ENCODE data around the gene TM9SF1. TPM values are rescaled to one million over a fixed set of nuclear protein-coding genes. Genes with fewer than 3 reads are reported as not detected.

The TM9SF1 gene
- total and polyA plus RNA-seq, 2 experiments from 2014 or later, result 12.6 to 27.5 TPM

DNA sequence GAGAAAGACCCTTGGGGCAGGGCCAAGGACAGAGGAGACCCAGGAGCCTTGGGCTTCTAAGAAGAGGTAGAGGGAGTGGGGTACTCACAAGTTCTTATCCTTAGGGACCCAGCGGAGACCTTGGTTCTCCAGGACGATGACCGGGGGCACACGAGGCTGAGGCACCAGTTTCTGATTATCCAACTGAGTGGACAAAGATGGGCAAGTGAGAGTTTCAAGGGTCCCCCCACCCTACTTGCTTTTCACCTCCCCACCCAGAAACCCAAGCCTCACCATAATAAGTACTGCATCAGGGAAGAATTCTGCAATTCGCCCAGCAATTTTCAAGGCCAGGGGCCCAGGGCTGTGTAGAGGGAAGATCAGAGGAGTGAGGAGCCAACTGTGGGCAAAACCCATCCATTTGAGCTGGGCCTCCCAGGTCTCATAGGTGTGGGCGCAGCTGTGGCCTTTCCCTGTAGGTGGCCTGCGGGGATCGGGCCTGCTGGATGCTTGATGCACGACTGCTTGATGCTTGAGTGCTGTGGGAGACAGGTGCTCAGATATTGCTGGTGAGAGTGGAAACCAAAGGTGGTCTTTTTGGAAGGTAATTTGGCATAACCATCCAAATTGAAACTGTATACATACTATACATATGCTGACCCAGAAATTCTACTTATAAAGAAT is 55.8 kb downstream of the TM9SF1 start:
- TF ChIP-seq ZNF114 (CRISPR knock-in tag; IDR thresholded peaks at IDR 0.05), result no peak
- Histone ChIP-seq H3K36me3 (ENCODE audit: insufficient read depth) (peaks cover 18% of the 10 kb centered on the region; the same call in 1 of the 2 replicates), H3K27me3 (ENCODE audit: insufficient read depth) (no peaks in the 10 kb centered on the region), H2AFZ (no peak overlapping the region), H3K27ac (ENCODE audit: low read depth) (no peak overlapping the region), H3K4me1 (ENCODE audit: insufficient read depth) (peaks cover 25% of the 10 kb centered on the region), H3K4me3 (peak overlapping the region; percentile 99), H3K4me2 (peak overlapping the region; percentile 95), H3K79me2 (replicated peaks; ENCODE audit: insufficient read depth) (peaks cover 20% of the 10 kb centered on the region), H4K20me1 (replicated peaks; ENCODE audit: insufficient read depth) (peaks cover 9% of the 10 kb centered on the region), H3F3A (replicated peaks; ENCODE audit: low read depth) (peaks cover 39% of the 10 kb centered on the region), H3K9me2 (ENCODE audit: insufficient read depth) (no peaks in the 10 kb centered on the region)
- peak; percentile 38 for DNase-seq (ENCODE audit: low spot score)
- no peak for ATAC-seq
- H3K4me1 Mint-ChIP-seq, result peaks cover 38% of the 10 kb centered on the region
- no peaks in the 10 kb centered on the region for H3K9me3 Mint-ChIP-seq
- H3K27me3 Mint-ChIP-seq (ENCODE audit: insufficient read depth, low read depth, poor library complexity), result peaks cover 25% of the 10 kb centered on the region
- peaks cover 49% of the 10 kb centered on the region for H3K36me3 Mint-ChIP-seq (ENCODE audit: low read depth)
- peak overlapping the region; percentile 99 for H3K4me3 Mint-ChIP-seq
- peak overlapping the region; percentile 67; the same call in 1 of the 2 replicates for H3K27ac Mint-ChIP-seq

Small RNA genes lying within 50 kb of the gene (microRNA-seq; reads per million reads assigned to microRNA genes)
- gene MIR7703, result not detected

Small RNA genes lying within 50 kb of the gene (small RNA-seq; reads per million reads assigned to genes)
- not detected for gene AL136295.4 (ENCODE audit: low replicate concordance)
- gene CHMP4A (ENCODE audit: low replicate concordance), result not detected
- gene IPO4 (ENCODE audit: low replicate concordance), result 0.10 reads per million
- not detected for gene IRF9 (ENCODE audit: low replicate concordance)
- not detected for gene MDP1 (ENCODE audit: low replicate concordance)
- gene RNA5SP383 (ENCODE audit: low replicate concordance), result 0.80 reads per million, percentile 53 among the genes with 10 or more reads in this experiment

Other genes with a start within 250 kb of the TM9SF1 start
Only the 30 nearest of the 35 such genes appear.
- 9.7 and 11.8 TPM in 2 replicates for gene CARMIL3, start 143.4 kb downstream of the TM9SF1 start, total RNA-seq (2014; rRNA removed; shearing (Covaris generic))
- 3.7 and 3.8 TPM in 2 replicates for gene CARMIL3, start 143.4 kb downstream of the TM9SF1 start, polyA plus RNA-seq (2016; fragmentation: Nextera tagmentation; extraction: Ambion mirVana)
- gene CPNE6, start 123.9 kb downstream of the TM9SF1 start, total RNA-seq (2014; rRNA removed; shearing (Covaris generic)), result not detected in 2 replicates
- gene CPNE6, start 123.9 kb downstream of the TM9SF1 start, polyA plus RNA-seq (2016; fragmentation: Nextera tagmentation; extraction: Ambion mirVana), result 0.16 TPM in 1 of 2 replicates, not detected in the other
- 103 and 112 TPM in 2 replicates for gene PCK2, start 101.1 kb downstream of the TM9SF1 start, total RNA-seq (2014; rRNA removed; shearing (Covaris generic))
- gene PCK2, start 101.1 kb downstream of the TM9SF1 start, polyA plus RNA-seq (2016; fragmentation: Nextera tagmentation; extraction: Ambion mirVana), result 53.5 and 57.9 TPM in 2 replicates
- gene DCAF11, start 80.7 kb downstream of the TM9SF1 start, total RNA-seq (2014; rRNA removed; shearing (Covaris generic)), result 78.7 and 93.2 TPM in 2 replicates
- 18.6 and 19.0 TPM in 2 replicates for gene DCAF11, start 80.7 kb downstream of the TM9SF1 start, polyA plus RNA-seq (2016; fragmentation: Nextera tagmentation; extraction: Ambion mirVana)
- gene NRL, start 80.5 kb downstream of the TM9SF1 start, total RNA-seq (2014; rRNA removed; shearing (Covaris generic)), result 2.2 and 5.2 TPM in 2 replicates
- gene NRL, start 80.5 kb downstream of the TM9SF1 start, polyA plus RNA-seq (2016; fragmentation: Nextera tagmentation; extraction: Ambion mirVana), result 1.4 and 1.8 TPM in 2 replicates
- gene FITM1, start 64.8 kb downstream of the TM9SF1 start, total RNA-seq (2014; rRNA removed; shearing (Covaris generic)), result not detected in 2 replicates
- gene FITM1, start 64.8 kb downstream of the TM9SF1 start, polyA plus RNA-seq (2016; fragmentation: Nextera tagmentation; extraction: Ambion mirVana), result 0.53 and 0.57 TPM in 2 replicates
- gene PSME1, start 59.2 kb downstream of the TM9SF1 start, total RNA-seq (2014; rRNA removed; shearing (Covaris generic)), result 53.9 and 61.1 TPM in 2 replicates
- gene PSME1, start 59.2 kb downstream of the TM9SF1 start, polyA plus RNA-seq (2016; fragmentation: Nextera tagmentation; extraction: Ambion mirVana), result 215 and 220 TPM in 2 replicates
- gene EMC9, start 53.9 kb downstream of the TM9SF1 start, total RNA-seq (2014; rRNA removed; shearing (Covaris generic)), result 20.1 and 30.0 TPM in 2 replicates
- 64.2 and 64.9 TPM in 2 replicates for gene EMC9, start 53.9 kb downstream of the TM9SF1 start, polyA plus RNA-seq (2016; fragmentation: Nextera tagmentation; extraction: Ambion mirVana)
- 54.0 and 59.9 TPM in 2 replicates for gene PSME2, start 48.8 kb downstream of the TM9SF1 start, total RNA-seq (2014; rRNA removed; shearing (Covaris generic))
- 246 and 259 TPM in 2 replicates for gene PSME2, start 48.8 kb downstream of the TM9SF1 start, polyA plus RNA-seq (2016; fragmentation: Nextera tagmentation; extraction: Ambion mirVana)
- gene RNF31, start 47.9 kb downstream of the TM9SF1 start, total RNA-seq (2014; rRNA removed; shearing (Covaris generic)), result 54.8 and 86.4 TPM in 2 replicates
- 84.1 and 87.4 TPM in 2 replicates for gene RNF31, start 47.9 kb downstream of the TM9SF1 start, polyA plus RNA-seq (2016; fragmentation: Nextera tagmentation; extraction: Ambion mirVana)
- gene IRF9, start 34.2 kb downstream of the TM9SF1 start, total RNA-seq (2014; rRNA removed; shearing (Covaris generic)), result 8.2 and 9.2 TPM in 2 replicates
- gene IRF9, start 34.2 kb downstream of the TM9SF1 start, polyA plus RNA-seq (2016; fragmentation: Nextera tagmentation; extraction: Ambion mirVana), result 8.4 and 11.1 TPM in 2 replicates
- 23.6 and 25.7 TPM in 2 replicates for gene REC8, start 23.4 kb downstream of the TM9SF1 start, total RNA-seq (2014; rRNA removed; shearing (Covaris generic))
- 36.8 and 38.8 TPM in 2 replicates for gene REC8, start 23.4 kb downstream of the TM9SF1 start, polyA plus RNA-seq (2016; fragmentation: Nextera tagmentation; extraction: Ambion mirVana)
- gene IPO4, start 6.6 kb downstream of the TM9SF1 start, total RNA-seq (2014; rRNA removed; shearing (Covaris generic)), result 84.2 and 105 TPM in 2 replicates
- gene IPO4, start 6.6 kb downstream of the TM9SF1 start, polyA plus RNA-seq (2016; fragmentation: Nextera tagmentation; extraction: Ambion mirVana), result 34.2 and 34.3 TPM in 2 replicates
- 0.66 and 1.0 TPM in 2 replicates for gene TSSK4, start 10.3 kb upstream of the TM9SF1 start, total RNA-seq (2014; rRNA removed; shearing (Covaris generic))
- 0.70 and 0.84 TPM in 2 replicates for gene TSSK4, start 10.3 kb upstream of the TM9SF1 start, polyA plus RNA-seq (2016; fragmentation: Nextera tagmentation; extraction: Ambion mirVana)
- gene CHMP4A, start 18.0 kb upstream of the TM9SF1 start, total RNA-seq (2014; rRNA removed; shearing (Covaris generic)), result 10.6 and 19.3 TPM in 2 replicates
- 30.1 and 36.9 TPM in 2 replicates for gene CHMP4A, start 18.0 kb upstream of the TM9SF1 start, polyA plus RNA-seq (2016; fragmentation: Nextera tagmentation; extraction: Ambion mirVana)
- 9.6 and 9.8 TPM in 2 replicates for gene MDP1, start 20.6 kb upstream of the TM9SF1 start, total RNA-seq (2014; rRNA removed; shearing (Covaris generic))
- gene MDP1, start 20.6 kb upstream of the TM9SF1 start, polyA plus RNA-seq (2016; fragmentation: Nextera tagmentation; extraction: Ambion mirVana), result 24.7 and 31.1 TPM in 2 replicates
- 130 and 172 TPM in 2 replicates for gene NEDD8, start 36.9 kb upstream of the TM9SF1 start, total RNA-seq (2014; rRNA removed; shearing (Covaris generic))
- 401 and 418 TPM in 2 replicates for gene NEDD8, start 36.9 kb upstream of the TM9SF1 start, polyA plus RNA-seq (2016; fragmentation: Nextera tagmentation; extraction: Ambion mirVana)
- 60.6 and 67.0 TPM in 2 replicates for gene GMPR2, start 37.5 kb upstream of the TM9SF1 start, total RNA-seq (2014; rRNA removed; shearing (Covaris generic))
- gene GMPR2, start 37.5 kb upstream of the TM9SF1 start, polyA plus RNA-seq (2016; fragmentation: Nextera tagmentation; extraction: Ambion mirVana), result 70.6 TPM in 2 replicates
- gene TINF2, start 47.2 kb upstream of the TM9SF1 start, total RNA-seq (2014; rRNA removed; shearing (Covaris generic)), result 24.6 and 36.0 TPM in 2 replicates
- 22.0 and 24.1 TPM in 2 replicates for gene TINF2, start 47.2 kb upstream of the TM9SF1 start, polyA plus RNA-seq (2016; fragmentation: Nextera tagmentation; extraction: Ambion mirVana)
- 0.39 and 0.63 TPM in 2 replicates for gene TGM1, start 67.7 kb upstream of the TM9SF1 start, total RNA-seq (2014; rRNA removed; shearing (Covaris generic))
- gene TGM1, start 67.7 kb upstream of the TM9SF1 start, polyA plus RNA-seq (2016; fragmentation: Nextera tagmentation; extraction: Ambion mirVana), result 0.31 and 0.42 TPM in 2 replicates
- gene RABGGTA, start 76.2 kb upstream of the TM9SF1 start, total RNA-seq (2014; rRNA removed; shearing (Covaris generic)), result 18.8 and 20.7 TPM in 2 replicates
- 17.6 and 25.2 TPM in 2 replicates for gene RABGGTA, start 76.2 kb upstream of the TM9SF1 start, polyA plus RNA-seq (2016; fragmentation: Nextera tagmentation; extraction: Ambion mirVana)
- 15.4 and 22.7 TPM in 2 replicates for gene DHRS1, start 104.3 kb upstream of the TM9SF1 start, total RNA-seq (2014; rRNA removed; shearing (Covaris generic))
- gene DHRS1, start 104.3 kb upstream of the TM9SF1 start, polyA plus RNA-seq (2016; fragmentation: Nextera tagmentation; extraction: Ambion mirVana), result 15.0 and 15.4 TPM in 2 replicates
- 32.4 and 32.8 TPM in 2 replicates for gene NOP9, start 104.4 kb upstream of the TM9SF1 start, total RNA-seq (2014; rRNA removed; shearing (Covaris generic))
- gene NOP9, start 104.4 kb upstream of the TM9SF1 start, polyA plus RNA-seq (2016; fragmentation: Nextera tagmentation; extraction: Ambion mirVana), result 7.9 and 8.2 TPM in 2 replicates
- gene CIDEB, start 112.5 kb upstream of the TM9SF1 start, total RNA-seq (2014; rRNA removed; shearing (Covaris generic)), result 4.6 and 8.9 TPM in 2 replicates
- gene CIDEB, start 112.5 kb upstream of the TM9SF1 start, polyA plus RNA-seq (2016; fragmentation: Nextera tagmentation; extraction: Ambion mirVana), result 3.4 and 5.0 TPM in 2 replicates
- 6.4 and 12.6 TPM in 2 replicates for gene LTB4R2, start 114.7 kb upstream of the TM9SF1 start, total RNA-seq (2014; rRNA removed; shearing (Covaris generic))
- 0.40 and 0.47 TPM in 2 replicates for gene LTB4R2, start 114.7 kb upstream of the TM9SF1 start, polyA plus RNA-seq (2016; fragmentation: Nextera tagmentation; extraction: Ambion mirVana)
- gene LTB4R, start 116.1 kb upstream of the TM9SF1 start, total RNA-seq (2014; rRNA removed; shearing (Covaris generic)), result 4.7 and 7.9 TPM in 2 replicates
- 2.1 TPM in 2 replicates for gene LTB4R, start 116.1 kb upstream of the TM9SF1 start, polyA plus RNA-seq (2016; fragmentation: Nextera tagmentation; extraction: Ambion mirVana)
- gene ADCY4, start 139.6 kb upstream of the TM9SF1 start, total RNA-seq (2014; rRNA removed; shearing (Covaris generic)), result 0.10 and 1.5 TPM in 2 replicates
- gene ADCY4, start 139.6 kb upstream of the TM9SF1 start, polyA plus RNA-seq (2016; fragmentation: Nextera tagmentation; extraction: Ambion mirVana), result 0.40 and 0.68 TPM in 2 replicates
- gene RIPK3, start 144.6 kb upstream of the TM9SF1 start, total RNA-seq (2014; rRNA removed; shearing (Covaris generic)), result 0.16 and 1.5 TPM in 2 replicates
- gene RIPK3, start 144.6 kb upstream of the TM9SF1 start, polyA plus RNA-seq (2016; fragmentation: Nextera tagmentation; extraction: Ambion mirVana), result 0.31 and 0.32 TPM in 2 replicates
- 20.7 and 26.6 TPM in 2 replicates for gene NFATC4, start 172.7 kb upstream of the TM9SF1 start, total RNA-seq (2014; rRNA removed; shearing (Covaris generic))
- 16.7 and 20.9 TPM in 2 replicates for gene NFATC4, start 172.7 kb upstream of the TM9SF1 start, polyA plus RNA-seq (2016; fragmentation: Nextera tagmentation; extraction: Ambion mirVana)
- gene NYNRIN, start 203.6 kb upstream of the TM9SF1 start, total RNA-seq (2014; rRNA removed; shearing (Covaris generic)), result 17.5 and 20.0 TPM in 2 replicates
- gene NYNRIN, start 203.6 kb upstream of the TM9SF1 start, polyA plus RNA-seq (2016; fragmentation: Nextera tagmentation; extraction: Ambion mirVana), result 3.1 TPM in 2 replicates

Measured in GM23338 (cell line).